HG03095 (cell line): Measurements from ENCODE around the gene PHLDA2.

ENCODE experiments used
- ATAC-seq: cut with Tn5 transposase; IDR thresholded peaks from one replicate; pipeline ENCODE4 v1.9.1; 2021; ENCODE audit warnings: moderate library complexity; ENCODE audit not compliant: unreplicated experiment

The PHLDA2 gene

GRCh38 chr11:2899080-2899783 lies 30.0 kb downstream of the PHLDA2 start:
- no peak for ATAC-seq

- no peak for ATAC-seq
Observed at GRCh38 chr11:2898366-2899079, 30.7 kb downstream of the PHLDA2 start.

- no peak for ATAC-seq
Observed at GRCh38 chr11:2897048-2897447, 32.2 kb downstream of the PHLDA2 start.

GRCh38 chr11:2896047-2896446 lies 33.2 kb downstream of the PHLDA2 start:
- no peak for ATAC-seq

- no peak for ATAC-seq
Observed at GRCh38 chr11:2893935-2894334, 35.3 kb downstream of the PHLDA2 start.

GRCh38 chr11:2892967-2893528 lies 36.2 kb downstream of the PHLDA2 start:
- no peak for ATAC-seq

- no peak for ATAC-seq
Observed at GRCh38 chr11:2892215-2892966, 36.8 kb downstream of the PHLDA2 start.

GRCh38 chr11:2891326-2892214 lies 37.6 kb downstream of the PHLDA2 start:
- no peak for ATAC-seq

GRCh38 chr11:2890466-2891294 lies 38.5 kb downstream of the PHLDA2 start:
- no peak for ATAC-seq

- no peak for ATAC-seq
Observed at GRCh38 chr11:2889362-2890273, 39.6 kb downstream of the PHLDA2 start.

GRCh38 chr11:2888266-2888968 lies 40.8 kb downstream of the PHLDA2 start:
- no peak for ATAC-seq

GRCh38 chr11:2887515-2888195 lies 41.6 kb downstream of the PHLDA2 start:
- no peak for ATAC-seq

GRCh38 chr11:2886936-2887335 lies 42.3 kb downstream of the PHLDA2 start:
- no peak for ATAC-seq

GRCh38 chr11:2886191-2886894 lies 42.9 kb downstream of the PHLDA2 start:
- no peak for ATAC-seq

GRCh38 chr11:2885678-2886081 lies 43.5 kb downstream of the PHLDA2 start, which contains the start of gene CDKN1C:
CDKN1C (minus strand) TSS chr11:2885775; CDS start chr11:2885456, 319 bp downstream.
- peak; percentile 69 for ATAC-seq

- ATAC-seq: no peak
Observed at GRCh38 chr11:2885017-2885677, 44.1 kb downstream of the PHLDA2 start.
